Activated CD4-positive, alpha-beta T cell treated with anti-CD3 and anti-CD28 coated beads, Interleukin-2, amount 50 U/mL, for 24 hours (primary cell): ENCODE data around the gene CHI3L1.

ENCODE experiments used
- DNase-seq, 2 donors: peaks; one replicate each; pipeline ENCODE4 v3.0.0-alpha.2; 2020; ENCODE audit warnings: low read depth in 1 of 2, low spot score in 1 of 2

The CHI3L1 gene

GRCh38 chr1:203169770-203170520, 16.6 kb downstream of the CHI3L1 start:
- DNase-seq: no peak

DNA sequence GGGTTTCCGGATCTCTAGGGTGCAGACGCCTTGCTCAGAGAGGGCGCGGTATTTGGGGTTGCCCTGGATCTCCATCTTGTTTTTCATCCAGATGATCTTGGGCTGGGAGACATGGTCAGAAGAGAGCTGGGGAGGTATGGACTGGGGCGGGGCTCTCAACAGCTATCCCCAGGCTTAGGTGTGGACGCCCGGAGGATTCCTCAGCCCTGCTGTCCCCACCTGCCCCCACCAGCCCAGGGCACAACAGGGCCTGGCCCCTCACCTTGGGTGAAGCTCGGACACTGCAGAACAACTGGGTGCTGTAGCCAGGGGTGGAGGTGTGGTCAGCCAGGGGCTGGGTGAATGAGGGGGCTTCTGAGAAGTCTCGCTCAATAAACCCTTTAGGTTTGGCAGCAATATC, 17.5 kb downstream of the CHI3L1 start:
- no peak for DNase-seq

GRCh38 chr1:203168256-203168786, 18.2 kb downstream of the CHI3L1 start:
- DNase-seq: no peak

GRCh38 chr1:203167913-203168200, 18.6 kb downstream of the CHI3L1 start:
- no peak for DNase-seq

DNA sequence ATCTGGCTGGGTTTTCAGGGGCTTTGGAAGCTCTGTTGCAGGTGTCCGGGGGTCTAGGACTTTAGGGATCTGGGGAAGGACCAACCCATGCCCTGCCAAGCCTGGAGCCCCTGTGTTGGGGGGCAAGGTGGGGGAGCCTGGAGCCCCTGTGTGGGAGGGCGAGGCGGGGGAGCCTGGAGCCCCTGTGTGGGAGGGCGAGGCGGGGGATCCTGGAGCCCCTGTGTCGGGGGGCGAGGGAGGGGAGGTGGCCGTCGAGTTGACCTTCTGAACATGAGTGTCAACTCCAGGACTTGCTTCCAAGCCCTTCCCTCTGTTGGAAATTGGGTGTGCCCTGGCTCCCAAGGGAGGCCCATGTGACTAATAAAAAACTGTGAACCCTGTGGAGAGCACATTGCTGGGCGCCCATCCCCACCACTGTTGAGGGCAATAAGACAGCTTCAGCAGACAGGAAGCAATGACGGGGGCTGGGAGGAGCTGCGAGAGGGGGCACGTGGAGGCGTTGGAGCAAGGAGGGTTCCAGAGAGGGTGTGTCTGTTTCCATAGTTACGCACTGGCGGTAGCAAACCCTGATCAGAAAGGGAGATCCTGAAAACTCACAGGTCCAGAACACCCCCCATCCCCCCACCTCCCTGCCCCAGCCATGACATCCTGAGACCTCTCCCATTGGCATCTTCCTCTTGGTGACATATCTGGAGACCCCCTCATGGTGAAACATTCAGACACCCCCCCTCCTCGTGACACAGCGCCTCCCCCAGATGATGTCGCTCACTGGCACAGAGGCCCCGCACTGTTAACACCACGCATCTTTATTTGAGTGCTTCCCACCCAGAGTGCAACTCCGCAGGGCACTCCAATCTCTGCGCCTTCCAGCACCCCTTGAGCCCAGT, 19.2 kb downstream of the CHI3L1 start:
- DNase-seq: no peak

DNA sequence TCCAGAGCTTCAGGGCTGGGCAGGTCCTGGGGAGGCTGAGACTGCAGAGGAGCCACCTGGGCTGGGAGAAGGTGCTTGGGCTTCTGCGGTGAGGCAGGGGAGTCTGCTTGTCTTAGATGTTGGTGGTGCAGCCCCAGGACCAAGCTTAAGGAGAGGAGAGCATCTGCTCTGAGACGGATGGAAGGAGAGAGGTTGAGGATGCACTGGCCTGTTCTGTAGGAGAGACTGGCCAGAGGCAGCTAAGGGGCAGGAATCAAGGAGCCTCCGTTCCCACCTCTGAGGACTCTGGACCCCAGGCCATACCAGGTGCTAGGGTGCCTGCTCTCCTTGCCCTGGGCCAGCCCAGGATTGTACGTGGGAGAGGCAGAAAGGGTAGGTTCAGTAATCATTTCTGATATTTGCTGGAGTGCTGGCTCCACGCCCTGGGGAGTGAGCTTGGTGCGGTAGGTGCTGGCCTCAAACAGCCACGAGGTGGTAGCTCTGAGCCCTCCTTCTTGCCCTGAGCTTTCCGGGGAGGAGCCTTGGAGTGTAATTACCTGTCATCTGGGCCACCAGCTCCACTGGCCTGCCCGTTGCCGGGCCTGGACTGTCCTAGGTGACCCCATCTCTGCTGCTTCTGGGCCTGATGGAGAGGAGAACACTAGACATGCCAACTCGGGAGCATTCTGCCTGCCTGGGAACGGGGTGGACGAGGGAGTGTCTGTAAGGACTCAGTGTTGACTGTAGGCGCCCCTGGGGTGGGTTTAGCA, 20.1 kb downstream of the CHI3L1 start:
- DNase-seq: no peak

- no peak for DNase-seq
Observed at GRCh38 chr1:203165800-203166161, 20.7 kb downstream of the CHI3L1 start.

DNA sequence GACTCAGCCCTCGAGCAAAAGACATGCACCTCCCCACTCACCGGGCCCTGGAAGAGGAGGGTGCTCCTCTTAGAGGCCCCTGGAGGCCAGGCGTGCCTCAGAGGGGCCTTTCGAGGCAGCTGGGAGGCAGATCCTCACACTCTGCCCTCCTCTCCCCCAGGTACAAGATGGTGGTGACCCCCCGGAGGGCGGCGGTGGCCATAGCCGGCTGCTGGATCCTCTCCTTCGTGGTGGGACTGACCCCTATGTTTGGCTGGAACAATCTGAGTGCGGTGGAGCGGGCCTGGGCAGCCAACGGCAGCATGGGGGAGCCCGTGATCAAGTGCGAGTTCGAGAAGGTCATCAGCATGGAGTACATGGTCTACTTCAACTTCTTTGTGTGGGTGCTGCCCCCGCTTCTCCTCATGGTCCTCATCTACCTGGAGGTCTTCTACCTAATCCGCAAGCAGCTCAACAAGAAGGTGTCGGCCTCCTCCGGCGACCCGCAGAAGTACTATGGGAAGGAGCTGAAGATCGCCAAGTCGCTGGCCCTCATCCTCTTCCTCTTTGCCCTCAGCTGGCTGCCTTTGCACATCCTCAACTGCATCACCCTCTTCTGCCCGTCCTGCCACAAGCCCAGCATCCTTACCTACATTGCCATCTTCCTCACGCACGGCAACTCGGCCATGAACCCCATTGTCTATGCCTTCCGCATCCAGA, 21.3 kb downstream of the CHI3L1 start:
- DNase-seq: no peak

- DNase-seq: no peak
Observed at GRCh38 chr1:203163891-203164635, 22.4 kb downstream of the CHI3L1 start.

- no peak for DNase-seq
Observed at GRCh38 chr1:203162403-203162802, 24.1 kb downstream of the CHI3L1 start.

- DNase-seq: no peak
Observed at GRCh38 chr1:203161703-203162102, 24.8 kb downstream of the CHI3L1 start.

- DNase-seq: no peak
Observed at GRCh38 chr1:203161175-203161574, 25.3 kb downstream of the CHI3L1 start.

GRCh38 chr1:203159844-203160243, 26.7 kb downstream of the CHI3L1 start:
- DNase-seq: no peak

DNA sequence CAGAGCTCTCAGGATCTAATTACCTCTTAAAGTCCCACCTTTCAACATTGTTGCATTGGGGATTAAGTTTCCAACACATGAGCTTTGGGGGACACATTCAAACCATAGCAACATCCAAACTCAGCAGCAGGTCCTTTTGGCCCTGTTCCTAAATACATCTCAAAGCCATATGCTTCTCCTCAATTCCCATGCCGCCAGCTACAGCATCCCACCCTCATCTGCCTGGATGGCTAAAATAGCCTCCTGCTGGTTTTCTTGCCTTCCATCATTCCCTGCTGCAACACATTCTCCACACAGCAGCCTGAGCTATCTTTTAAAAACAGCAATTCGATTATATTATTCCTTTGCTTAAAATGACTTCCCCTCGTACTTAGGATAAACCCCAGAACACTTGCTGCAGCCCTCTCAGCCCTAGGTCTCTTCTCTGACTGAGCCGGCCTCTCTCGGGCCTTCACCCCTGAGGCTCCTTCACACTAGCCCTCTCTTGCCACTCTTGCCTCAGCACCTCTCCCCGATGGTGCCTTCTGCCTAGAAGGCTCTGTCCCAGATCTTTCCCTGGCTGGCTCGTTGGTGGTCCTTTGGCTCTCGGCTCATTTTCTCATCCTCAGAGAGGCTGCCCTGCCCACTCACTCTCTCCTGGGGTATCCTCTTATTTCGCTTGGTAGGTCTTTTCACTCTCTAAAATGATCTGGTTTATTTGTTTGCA, 27.4 kb downstream of the CHI3L1 start:
- DNase-seq: no peak

GRCh38 chr1:203158423-203158822, 28.1 kb downstream of the CHI3L1 start:
- DNase-seq: no peak

GRCh38 chr1:203156280-203156679, 30.2 kb downstream of the CHI3L1 start:
- no peak for DNase-seq

GRCh38 chr1:203153989-203154821, 32.3 kb downstream of the CHI3L1 start:
- DNase-seq: no peak

- DNase-seq: no peak
Observed at GRCh38 chr1:203153051-203153988, 33.2 kb downstream of the CHI3L1 start.
